Measurements from ENCODE around the gene MEX3A.

DNA sequence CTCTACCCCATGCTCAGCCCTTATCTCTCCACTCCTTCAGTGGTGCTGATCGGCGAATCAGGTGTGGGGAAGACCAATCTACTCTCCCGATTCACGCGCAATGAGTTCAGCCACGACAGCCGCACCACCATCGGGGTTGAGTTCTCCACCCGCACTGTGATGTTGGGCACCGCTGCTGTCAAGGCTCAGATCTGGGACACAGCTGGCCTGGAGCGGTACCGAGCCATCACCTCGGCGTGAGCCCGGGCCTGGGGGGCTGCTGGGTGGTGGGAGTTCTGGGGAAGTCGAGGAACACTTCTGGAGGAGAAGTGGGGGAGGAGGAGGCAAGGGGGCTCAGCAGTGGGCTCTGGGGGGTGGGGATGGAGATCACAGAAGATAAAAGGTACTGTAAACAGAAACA is 16.4 kb downstream of the MEX3A start:
- TF ChIP-seq, protein P1, sequence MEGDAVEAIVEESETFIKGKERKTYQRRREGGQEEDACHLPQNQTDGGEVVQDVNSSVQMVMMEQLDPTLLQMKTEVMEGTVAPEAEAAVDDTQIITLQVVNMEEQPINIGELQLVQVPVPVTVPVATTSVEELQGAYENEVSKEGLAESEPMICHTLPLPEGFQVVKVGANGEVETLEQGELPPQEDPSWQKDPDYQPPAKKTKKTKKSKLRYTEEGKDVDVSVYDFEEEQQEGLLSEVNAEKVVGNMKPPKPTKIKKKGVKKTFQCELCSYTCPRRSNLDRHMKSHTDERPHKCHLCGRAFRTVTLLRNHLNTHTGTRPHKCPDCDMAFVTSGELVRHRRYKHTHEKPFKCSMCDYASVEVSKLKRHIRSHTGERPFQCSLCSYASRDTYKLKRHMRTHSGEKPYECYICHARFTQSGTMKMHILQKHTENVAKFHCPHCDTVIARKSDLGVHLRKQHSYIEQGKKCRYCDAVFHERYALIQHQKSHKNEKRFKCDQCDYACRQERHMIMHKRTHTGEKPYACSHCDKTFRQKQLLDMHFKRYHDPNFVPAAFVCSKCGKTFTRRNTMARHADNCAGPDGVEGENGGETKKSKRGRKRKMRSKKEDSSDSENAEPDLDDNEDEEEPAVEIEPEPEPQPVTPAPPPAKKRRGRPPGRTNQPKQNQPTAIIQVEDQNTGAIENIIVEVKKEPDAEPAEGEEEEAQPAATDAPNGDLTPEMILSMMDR (IDR thresholded peaks at IDR 0.05; ENCODE audit: low read depth, low read length, poor library complexity, severe bottlenecking), result no peak
- no peak for TF ChIP-seq EZH2phosphoT487 (IDR thresholded peaks at IDR 0.05; ENCODE audit: borderline replicate concordance, low read length)
